GM21825 (cell line): ENCODE measurements around the gene SLC39A7.
A peak's percentile ranks its signal among the peaks of the same experiment; 100 is the strongest.

Experiments
- ATAC-seq: cut with Tn5 transposase; IDR thresholded peaks from one replicate; pipeline ENCODE4 v1.9.1; 2021; ENCODE audit warnings: mild to moderate bottlenecking, moderate library complexity; ENCODE audit not compliant: unreplicated experiment

The SLC39A7 gene

DNA sequence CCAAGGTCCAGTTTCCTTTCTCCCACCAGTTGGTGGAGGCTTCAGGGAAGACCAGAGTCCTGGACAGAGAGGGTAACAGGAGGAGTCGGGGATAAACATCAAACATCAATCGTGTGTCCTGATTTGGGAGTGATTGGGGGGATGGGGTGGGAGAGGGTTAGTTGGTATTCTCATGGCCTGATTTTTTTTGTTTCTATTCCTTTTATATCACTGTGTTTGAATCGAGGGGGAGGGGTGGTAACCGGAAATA is 3.4 kb downstream of the SLC39A7 start:
- no peak for ATAC-seq

GRCh38 chr6:33204415-33205190 is 3.9 kb downstream of the SLC39A7 start, which contains the start of gene HSD17B8:
HSD17B8 (plus strand) TSS chr6:33204655; CDS start chr6:33204669, 14 bp downstream.
- peak; percentile 36 for ATAC-seq

DNA sequence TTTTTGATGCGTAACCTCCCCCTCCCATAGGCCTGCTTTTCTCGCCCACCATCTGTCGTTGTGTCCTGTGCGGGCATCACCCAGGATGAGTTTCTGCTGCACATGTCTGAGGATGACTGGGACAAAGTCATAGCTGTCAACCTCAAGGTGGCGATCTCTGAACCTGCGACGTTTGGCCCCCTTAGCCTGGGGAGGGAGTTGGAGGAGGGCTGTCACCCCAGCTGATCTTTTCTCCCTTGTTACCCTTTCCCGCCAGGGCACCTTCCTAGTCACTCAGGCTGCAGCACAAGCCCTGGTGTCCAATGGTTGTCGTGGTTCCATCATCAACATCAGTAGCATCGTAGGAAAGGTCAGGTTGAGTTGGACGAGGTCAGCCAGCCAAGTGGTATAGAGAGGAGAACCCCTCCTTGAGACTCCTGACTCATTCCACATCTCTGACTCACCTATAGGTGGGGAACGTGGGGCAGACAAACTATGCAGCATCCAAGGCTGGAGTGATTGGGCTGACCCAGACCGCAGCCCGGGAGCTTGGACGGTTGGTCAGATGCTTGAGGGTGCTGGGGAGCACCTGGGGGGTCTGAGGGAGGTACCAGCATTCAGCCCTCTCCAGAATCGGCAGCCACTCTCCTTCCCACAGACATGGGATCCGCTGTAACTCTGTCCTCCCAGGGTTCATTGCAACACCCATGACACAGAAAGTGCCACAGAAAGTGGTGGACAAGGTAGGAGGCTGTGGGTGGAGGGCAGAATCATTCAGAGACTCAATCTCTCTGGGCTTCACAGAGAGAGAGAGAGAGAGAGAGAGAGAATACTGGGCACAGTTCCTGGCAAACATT is 4.7 kb downstream of the SLC39A7 start:
- no peak for ATAC-seq

- no peak for ATAC-seq
These were observed 5.6 kb downstream of the SLC39A7 start for GRCh38 chr6:33206027-33206863.

- ATAC-seq, result no peak
These were observed 6.3 kb downstream of the SLC39A7 start for GRCh38 chr6:33206864-33207551.

GRCh38 chr6:33207552-33208090 is 7.0 kb downstream of the SLC39A7 start:
- no peak for ATAC-seq

- peak; percentile 45 for ATAC-seq
These were observed 7.7 kb downstream of the SLC39A7 start, which contains the start of gene RING1 for GRCh38 chr6:33208091-33208967. RING1 (plus strand) TSS chr6:33208500; CDS start chr6:33208823, 323 bp downstream.

DNA sequence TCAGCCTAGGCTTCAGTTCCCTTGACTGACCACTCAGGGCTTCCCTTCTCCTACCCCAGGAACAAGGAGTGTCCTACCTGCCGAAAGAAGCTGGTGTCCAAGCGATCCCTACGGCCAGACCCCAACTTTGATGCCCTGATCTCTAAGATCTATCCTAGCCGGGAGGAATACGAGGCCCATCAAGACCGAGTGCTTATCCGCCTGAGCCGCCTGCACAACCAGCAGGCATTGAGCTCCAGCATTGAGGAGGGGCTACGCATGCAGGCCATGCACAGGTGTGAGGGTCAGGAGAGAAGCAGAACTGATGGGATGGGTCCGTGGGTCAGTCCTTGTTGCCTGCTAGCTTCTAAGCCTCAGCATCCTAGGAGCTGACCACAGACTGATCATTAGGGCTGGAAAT is 9.2 kb downstream of the SLC39A7 start:
- no peak for ATAC-seq

DNA sequence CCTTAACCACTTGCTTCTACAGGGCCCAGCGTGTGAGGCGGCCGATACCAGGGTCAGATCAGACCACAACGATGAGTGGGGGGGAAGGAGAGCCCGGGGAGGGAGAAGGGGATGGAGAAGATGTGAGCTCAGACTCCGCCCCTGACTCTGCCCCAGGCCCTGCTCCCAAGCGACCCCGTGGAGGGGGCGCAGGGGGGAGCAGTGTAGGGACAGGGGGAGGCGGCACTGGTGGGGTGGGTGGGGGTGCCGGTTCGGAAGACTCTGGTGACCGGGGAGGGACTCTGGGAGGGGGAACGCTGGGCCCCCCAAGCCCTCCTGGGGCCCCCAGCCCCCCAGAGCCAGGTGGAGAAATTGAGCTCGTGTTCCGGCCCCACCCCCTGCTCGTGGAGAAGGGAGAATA is 10.5 kb downstream of the SLC39A7 start:
- ATAC-seq, result no peak

GRCh38 chr6:33211666-33212422 is 11.2 kb downstream of the SLC39A7 start:
- ATAC-seq, result no peak

DNA sequence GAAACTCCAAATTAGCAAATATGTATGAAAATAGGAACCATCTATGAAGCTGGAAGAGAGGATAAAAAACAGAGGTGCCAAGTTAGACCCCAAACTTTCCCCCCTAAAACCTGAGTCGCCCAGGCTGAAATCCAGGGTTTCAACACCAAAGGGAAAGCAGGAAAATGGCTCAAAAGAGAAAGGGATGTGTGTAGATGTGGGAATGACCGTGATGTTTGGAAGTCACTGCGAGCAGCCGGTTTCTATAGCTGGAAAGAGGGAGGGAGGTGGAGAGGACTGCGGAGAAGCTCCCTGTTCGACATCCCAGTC is 12.1 kb downstream of the SLC39A7 start:
- no peak for ATAC-seq

DNA sequence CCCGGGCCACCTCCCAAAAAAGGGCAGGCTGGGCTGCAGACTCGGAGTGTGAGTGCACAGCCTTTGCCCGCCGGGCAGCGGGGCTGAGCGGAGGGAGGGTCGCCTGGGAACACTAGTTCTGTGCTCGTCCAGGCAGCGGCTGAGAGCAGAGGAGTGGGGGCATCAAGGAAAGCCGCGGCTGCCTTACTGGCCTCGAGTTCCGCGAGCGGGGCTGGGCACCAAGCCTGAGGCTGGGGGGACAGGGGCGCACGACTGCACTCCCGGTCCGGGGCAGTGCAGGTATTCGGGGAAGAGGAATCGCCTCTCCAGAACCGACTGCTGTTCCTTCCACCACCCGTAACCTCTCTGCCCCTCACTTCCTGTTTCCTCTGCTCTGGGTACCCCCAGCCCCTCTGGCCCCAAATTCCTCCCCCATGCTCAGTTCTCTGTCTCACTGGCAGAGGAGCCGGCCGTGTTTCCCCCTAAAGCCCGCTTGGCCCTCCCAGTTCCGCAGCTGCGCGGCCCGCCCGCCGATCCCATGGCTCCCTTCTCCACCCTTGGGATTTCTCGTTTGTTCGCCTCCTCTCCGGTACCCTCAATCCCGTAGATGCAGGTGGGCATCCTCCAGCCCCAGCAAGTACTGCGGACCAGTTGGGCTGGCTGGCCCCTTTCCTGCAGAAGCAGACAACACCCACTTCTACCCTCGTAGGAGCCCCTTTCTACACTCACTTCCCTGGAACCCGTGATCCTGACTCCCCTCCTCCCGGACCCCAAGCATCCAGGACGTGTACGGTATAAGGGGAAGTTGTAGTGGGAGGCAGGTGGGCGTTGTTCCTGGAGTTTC is 12.7 kb downstream of the SLC39A7 start:
- ATAC-seq, result no peak

DNA sequence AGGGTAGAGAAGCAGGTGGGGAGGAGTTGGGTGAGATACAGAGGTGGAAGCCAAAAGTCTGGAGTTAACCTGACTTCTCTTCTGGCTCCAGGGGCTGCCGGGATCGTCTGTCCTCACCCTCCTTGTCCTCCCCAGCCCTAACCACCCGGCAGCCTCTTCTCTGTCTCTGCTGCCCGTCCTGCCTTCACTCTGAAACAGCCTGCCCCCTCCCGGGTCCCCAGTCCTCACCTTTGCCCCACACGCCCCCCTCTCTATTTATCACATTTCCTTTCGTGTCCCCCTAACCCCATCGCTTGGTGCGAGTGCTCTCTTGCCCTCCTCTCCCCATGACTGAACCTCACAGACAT is 13.3 kb downstream of the SLC39A7 start:
- no peak for ATAC-seq

- no peak for ATAC-seq
These were observed 14.8 kb downstream of the SLC39A7 start for GRCh38 chr6:33215271-33216116.

DNA sequence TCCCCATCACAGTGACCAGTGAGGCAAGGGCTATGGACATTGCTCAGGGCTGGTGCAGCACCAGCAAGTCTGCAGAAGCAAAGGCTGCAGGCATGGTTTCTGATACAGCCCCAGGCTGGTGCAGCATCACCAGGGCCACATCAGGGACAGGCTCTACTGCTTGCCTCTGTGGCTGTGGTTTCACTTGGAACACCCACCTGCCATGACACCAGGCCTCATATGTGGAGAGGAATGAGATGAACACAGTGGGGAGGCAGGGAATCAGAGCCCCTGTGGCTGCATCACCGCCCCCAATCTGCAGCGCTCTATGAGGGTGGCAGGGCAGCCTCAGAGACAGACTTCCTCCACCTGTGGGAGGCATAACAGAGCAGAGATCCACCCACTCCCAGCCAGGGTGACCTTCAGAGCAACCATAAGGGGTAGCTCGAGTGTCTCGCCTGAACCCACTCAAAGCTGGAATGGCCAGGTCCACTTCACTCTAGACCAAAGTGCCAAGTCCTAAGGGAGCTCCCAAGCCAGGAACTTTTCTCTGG is 15.5 kb downstream of the SLC39A7 start:
- no peak for ATAC-seq

GRCh38 chr6:33217246-33217645 is 16.6 kb downstream of the SLC39A7 start:
- ATAC-seq, result no peak

DNA sequence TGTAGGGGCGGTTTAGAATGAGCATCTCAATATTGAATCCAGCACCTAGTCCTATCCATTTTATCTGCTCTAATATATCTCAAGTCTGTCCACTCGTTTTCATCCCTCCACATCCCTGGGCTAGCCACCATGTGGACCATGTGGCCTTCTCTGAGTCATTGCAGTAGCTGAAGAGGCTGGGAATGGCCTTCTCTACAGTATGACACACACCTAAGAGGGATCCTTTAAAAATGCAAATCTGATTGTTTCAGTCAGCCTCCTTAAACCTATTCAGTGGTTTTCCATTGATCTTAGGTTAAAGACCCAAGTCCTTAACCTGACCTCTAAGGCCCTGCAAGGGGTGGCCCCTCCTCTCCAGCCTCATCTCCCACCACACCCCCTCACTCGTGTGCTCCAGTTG is 17.0 kb downstream of the SLC39A7 start:
- ATAC-seq, result no peak
